Measurements from ENCODE around the gene DIO3. TPM values are rescaled to one million over a fixed set of nuclear protein-coding genes. Genes with fewer than 3 reads are reported as not detected.
"Not testable (repeated sequence)": the region's sequence is repeated elsewhere in the genome, so short reads cannot be mapped to it uniquely, and the experiment has no call there.

The DIO3 gene
- total RNA-seq, 2 experiments from 2014 or later, result not detected

GRCh38 chr14:101560534-101561113 is 671 bp upstream of the DIO3 start:
- no peak for DNase-seq
- no peak overlapping the region for H3K27ac Mint-ChIP-seq
- H3K9me3 Mint-ChIP-seq, result peaks cover 4% of the 10 kb centered on the region
- peaks cover 7% of the 10 kb centered on the region for H3K36me3 Mint-ChIP-seq
- H3K4me3 Mint-ChIP-seq, result no peak overlapping the region
- H3K27me3 Mint-ChIP-seq, result peaks cover 65% of the 10 kb centered on the region
- peaks cover 9% of the 10 kb centered on the region for H3K4me1 Mint-ChIP-seq

GRCh38 chr14:101561897-101562490 is 699 bp downstream of the DIO3 start:
- H3K4me3 Mint-ChIP-seq, result no peak overlapping the region
- peaks cover 7% of the 10 kb centered on the region for H3K36me3 Mint-ChIP-seq
- H3K27ac Mint-ChIP-seq, result no peak overlapping the region
- peaks cover 9% of the 10 kb centered on the region for H3K4me1 Mint-ChIP-seq
- peaks cover 78% of the 10 kb centered on the region for H3K27me3 Mint-ChIP-seq
- peaks cover 4% of the 10 kb centered on the region for H3K9me3 Mint-ChIP-seq
- no peak for DNase-seq

- no peak overlapping the region for H3K27ac Mint-ChIP-seq
Measured at GRCh38 chr14:101562659-101563351, 1.5 kb downstream of the DIO3 start.

GRCh38 chr14:101563352-101563653 is 2.0 kb downstream of the DIO3 start:
- peaks cover 7% of the 10 kb centered on the region for H3K36me3 Mint-ChIP-seq

More at GRCh38 chr14:101562659-101563351, 1.5 kb downstream of the DIO3 start:
- Mint-ChIP-seq H3K27me3 (peaks cover 73% of the 10 kb centered on the region), H3K4me1 (peaks cover 9% of the 10 kb centered on the region), H3K9me3 (peaks cover 4% of the 10 kb centered on the region), H3K36me3 (peaks cover 7% of the 10 kb centered on the region), H3K4me3 (no peak overlapping the region)
- no peak for DNase-seq

GRCh38 chr14:101563654-101564443 is 2.6 kb downstream of the DIO3 start:
- no peak overlapping the region for H3K4me3 Mint-ChIP-seq
- DNase-seq, result no peak
- H3K4me1 Mint-ChIP-seq, result peaks cover 9% of the 10 kb centered on the region
- H3K36me3 Mint-ChIP-seq, result peaks cover 7% of the 10 kb centered on the region
- peaks cover 4% of the 10 kb centered on the region for H3K9me3 Mint-ChIP-seq
- peaks cover 67% of the 10 kb centered on the region for H3K27me3 Mint-ChIP-seq
- H3K27ac Mint-ChIP-seq, result no peak overlapping the region

More at GRCh38 chr14:101563352-101563653, 2.0 kb downstream of the DIO3 start:
- H3K4me1 Mint-ChIP-seq, result peaks cover 9% of the 10 kb centered on the region
- H3K4me3 Mint-ChIP-seq, result no peak overlapping the region
- H3K27me3 Mint-ChIP-seq, result peaks cover 72% of the 10 kb centered on the region
- H3K9me3 Mint-ChIP-seq, result peaks cover 4% of the 10 kb centered on the region
- no peak overlapping the region for H3K27ac Mint-ChIP-seq
- DNase-seq, result no peak

GRCh38 chr14:101564444-101564776 is 3.1 kb downstream of the DIO3 start:
- no peak for DNase-seq
- Mint-ChIP-seq H3K36me3 (peaks cover 7% of the 10 kb centered on the region), H3K27ac (no peak overlapping the region), H3K27me3 (peaks cover 62% of the 10 kb centered on the region), H3K4me3 (no peak overlapping the region), H3K9me3 (peaks cover 4% of the 10 kb centered on the region), H3K4me1 (peaks cover 9% of the 10 kb centered on the region)

- Mint-ChIP-seq H3K9me3 (peaks cover 4% of the 10 kb centered on the region), H3K27ac (no peak overlapping the region), H3K4me3 (no peak overlapping the region), H3K4me1 (peaks cover 9% of the 10 kb centered on the region), H3K36me3 (peaks cover 7% of the 10 kb centered on the region), H3K27me3 (peaks cover 62% of the 10 kb centered on the region)
- no peak for DNase-seq
Measured at GRCh38 chr14:101564819-101565698, 3.8 kb downstream of the DIO3 start.

GRCh38 chr14:101567252-101567651 is 6.0 kb downstream of the DIO3 start:
- DNase-seq, result no peak
- Mint-ChIP-seq H3K4me1 (peaks cover 9% of the 10 kb centered on the region), H3K27me3 (peaks cover 52% of the 10 kb centered on the region), H3K9me3 (no peaks in the 10 kb centered on the region), H3K36me3 (peaks cover 3% of the 10 kb centered on the region), H3K4me3 (no peak overlapping the region), H3K27ac (no peak overlapping the region)

- no peak overlapping the region for H3K27ac Mint-ChIP-seq
- H3K4me3 Mint-ChIP-seq, result no peak overlapping the region
- peaks cover 20% of the 10 kb centered on the region for H3K27me3 Mint-ChIP-seq
- no peaks in the 10 kb centered on the region for H3K9me3 Mint-ChIP-seq
- DNase-seq, result no peak
- no peaks in the 10 kb centered on the region for H3K4me1 Mint-ChIP-seq
- no peaks in the 10 kb centered on the region for H3K36me3 Mint-ChIP-seq
Measured at GRCh38 chr14:101571004-101571403, 9.7 kb downstream of the DIO3 start.

- H3K36me3 Mint-ChIP-seq, H3K4me1 Mint-ChIP-seq, DNase-seq, H3K27me3 Mint-ChIP-seq, H3K4me3 Mint-ChIP-seq, H3K9me3 Mint-ChIP-seq, H3K27ac Mint-ChIP-seq: not testable (repeated sequence)
Measured at GRCh38 chr14:101572526-101572925, 11.2 kb downstream of the DIO3 start.

GRCh38 chr14:101573289-101573688 is 12.0 kb downstream of the DIO3 start:
- no peak overlapping the region for H3K27ac Mint-ChIP-seq
- DNase-seq, result no peak
- no peaks in the 10 kb centered on the region for H3K4me1 Mint-ChIP-seq
- peaks cover 7% of the 10 kb centered on the region for H3K27me3 Mint-ChIP-seq
- H3K9me3 Mint-ChIP-seq, result no peaks in the 10 kb centered on the region
- no peak overlapping the region for H3K4me3 Mint-ChIP-seq
- H3K36me3 Mint-ChIP-seq, result no peaks in the 10 kb centered on the region

GRCh38 chr14:101575581-101575980 is 14.3 kb downstream of the DIO3 start:
- no peak for DNase-seq
- Mint-ChIP-seq H3K27ac (no peak overlapping the region), H3K36me3 (no peaks in the 10 kb centered on the region), H3K27me3 (peaks cover 6% of the 10 kb centered on the region), H3K4me1 (no peaks in the 10 kb centered on the region), H3K9me3 (no peaks in the 10 kb centered on the region), H3K4me3 (no peak overlapping the region)

- Mint-ChIP-seq H3K36me3 (no peaks in the 10 kb centered on the region), H3K27me3 (peaks cover 6% of the 10 kb centered on the region), H3K4me1 (no peaks in the 10 kb centered on the region), H3K9me3 (no peaks in the 10 kb centered on the region), H3K4me3 (no peak overlapping the region), H3K27ac (no peak overlapping the region)
- no peak for DNase-seq
Measured at GRCh38 chr14:101577221-101577909, 16.1 kb downstream of the DIO3 start.

GRCh38 chr14:101578489-101578888 is 17.2 kb downstream of the DIO3 start:
- no peaks in the 10 kb centered on the region for H3K4me1 Mint-ChIP-seq
- no peaks in the 10 kb centered on the region for H3K36me3 Mint-ChIP-seq
- H3K4me3 Mint-ChIP-seq, result no peak overlapping the region
- H3K9me3 Mint-ChIP-seq, result no peaks in the 10 kb centered on the region
- no peak for DNase-seq
- H3K27ac Mint-ChIP-seq, result no peak overlapping the region
- peaks cover 5% of the 10 kb centered on the region for H3K27me3 Mint-ChIP-seq
